Fibroblast of lung (primary cell): Measurements from ENCODE around the gene CHN1. TPM values are rescaled to one million over a fixed set of nuclear protein-coding genes. Genes with fewer than 3 reads are reported as not detected.
A peak's percentile ranks its signal among the peaks of the same experiment; 100 is the strongest.

Experiments used
- DNase-seq, 2 donors: peaks; one replicate each; pipeline versions ENCODE4 v3.0.0 to v3.0.0-alpha.2; 2010; ENCODE audit warnings: low read depth in 2 of 2
- H2AFZ ChIP-seq: 2 replicates; pipeline ENCODE4 v1.5.1; 2012; ENCODE audit warnings: low read length, control low read depth, inconsistent platforms
- H3K27ac ChIP-seq: 2 replicates; pipeline ENCODE4 v1.5.1; 2011; ENCODE audit warnings: low read length, control low read depth; ENCODE audit not compliant: insufficient read depth
- H3K27me3 ChIP-seq: 2 replicates; pipeline ENCODE4 v1.5.1; 2011; ENCODE audit warnings: mild to moderate bottlenecking, low read length; ENCODE audit not compliant: control insufficient read depth, insufficient read depth
- H3K36me3 ChIP-seq: 2 replicates; pipeline ENCODE4 v1.5.1; 2011; ENCODE audit warnings: low read length; ENCODE audit not compliant: control insufficient read depth, insufficient read depth
- H3K4me1 ChIP-seq: 2 replicates; pipeline ENCODE4 v1.5.1; 2011; ENCODE audit warnings: low read length; ENCODE audit not compliant: control insufficient read depth, insufficient read depth; ENCODE audit errors: extremely low read depth
- H3K4me2 ChIP-seq: 2 replicates; pipeline ENCODE4 v1.5.1; 2011; ENCODE audit warnings: low read length, control low read depth; ENCODE audit not compliant: insufficient read depth; ENCODE audit errors: extremely low read depth
- H3K4me3 ChIP-seq, 4 experiments: fragments of 200-600 bp in 1 of 4; sonication (generic) in 1 of 4; replicated peaks in 1 of 4; 2 replicates each; pipeline ENCODE4 v1.5.1; 2011 to 2016; ENCODE audit warnings: low read length in 4 of 4, low read depth in 3 of 4, mild to moderate bottlenecking in 3 of 4, control low read depth in 2 of 4, inconsistent platforms in 1 of 4, mixed read lengths in 1 of 4; ENCODE audit not compliant: insufficient read depth in 1 of 4; ENCODE audit errors: control extremely low read depth in 1 of 4
- H3K79me2 ChIP-seq: 2 replicates; pipeline ENCODE4 v1.5.1; 2012; ENCODE audit warnings: mild to moderate bottlenecking, low read length, inconsistent platforms; ENCODE audit not compliant: control insufficient read depth, insufficient read depth
- H3K9ac ChIP-seq: 2 replicates; pipeline ENCODE4 v1.5.1; 2011; ENCODE audit warnings: mild to moderate bottlenecking, low read length, control low read depth; ENCODE audit not compliant: insufficient read depth
- H3K9me3 ChIP-seq: 2 replicates; pipeline ENCODE4 v1.5.1; 2012; ENCODE audit warnings: low read depth, low read length; ENCODE audit not compliant: control insufficient read depth, insufficient read depth
- H4K20me1 ChIP-seq: 2 replicates; pipeline ENCODE4 v1.5.1; 2011; ENCODE audit warnings: low read length; ENCODE audit not compliant: control insufficient read depth, insufficient read depth; ENCODE audit errors: extremely low read depth
- EZH2 ChIP-seq: IDR thresholded peaks from 2 replicates; pipeline ENCODE4 v1.5.1; 2012; ENCODE audit warnings: low read length, control low read depth, mild to moderate bottlenecking; ENCODE audit errors: missing control alignments
- polyA plus RNA-seq, 2 donors: library from polyadenylated mRNA; depleted of rRNA in 1 of 2; stranded (reverse) in 1 of 2; unstranded in 1 of 2; fragments of >200 nt; gene quantifications; 2 replicates each; pipeline ENCODE4 v1.2.1, GENCODE V29; 2011 to 2012; ENCODE audit warnings: missing spikeins in 1 of 2
- total RNA-seq: library from RNA; depleted of rRNA; stranded (reverse); fragments of >200 nt; gene quantifications from 2 replicates; pipeline ENCODE4 v1.2.1, GENCODE V29; 2014
- TF ChIP-seq, protein P1 (sequence below), 2 donors: IDR thresholded peaks in 1 of 2; conservative IDR thresholded peaks in 1 of 2; 1 replicate in 1 of 2; 2 replicates in 1 of 2; pipeline ENCODE4 v1.5.1; 2011 to 2012; ENCODE audit warnings: low read length in 2 of 2, control low read depth in 1 of 2, inconsistent platforms in 1 of 2, low read depth in 1 of 2, mild to moderate bottlenecking in 1 of 2

The CHN1 gene
- total and polyA plus RNA-seq, 2 donors (not counting 1 experiment from before 2014, with no cell fraction given): 203 to 904 TPM

DNA sequence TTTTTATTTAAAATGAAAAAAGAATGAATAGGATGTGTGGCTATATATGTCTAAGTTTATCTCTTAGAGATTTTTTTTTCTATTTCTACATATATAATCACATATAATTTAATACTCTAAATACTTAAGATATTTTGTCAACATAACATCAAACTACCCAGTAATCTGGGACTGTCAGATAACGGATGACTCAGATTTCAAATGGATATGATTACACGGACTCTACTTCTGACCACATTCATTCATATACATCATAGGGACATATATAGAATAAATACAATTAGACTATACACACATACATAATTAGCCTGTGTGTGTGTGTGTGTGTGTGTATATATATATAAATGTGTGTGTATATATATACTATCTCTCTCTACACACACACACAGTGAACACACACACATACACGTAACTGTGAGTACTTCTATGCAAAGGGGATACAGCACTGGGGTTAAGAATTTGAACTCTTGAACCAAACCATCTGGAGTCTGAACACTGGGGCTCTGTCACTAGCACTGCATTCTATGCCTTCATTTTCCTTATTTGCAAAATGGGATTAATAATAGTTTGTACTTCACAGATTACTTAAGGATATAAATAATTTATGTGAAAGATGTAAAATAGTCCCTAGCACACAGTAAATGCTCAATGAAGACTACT, 59.5 kb downstream of the CHN1 start:
- no peak overlapping the region for H3K4me2 ChIP-seq
- H2AFZ ChIP-seq: no peak overlapping the region
- H3K36me3 ChIP-seq: no peaks in the 10 kb centered on the region
- H4K20me1 ChIP-seq: no peaks in the 10 kb centered on the region
- TF ChIP-seq, protein P1, sequence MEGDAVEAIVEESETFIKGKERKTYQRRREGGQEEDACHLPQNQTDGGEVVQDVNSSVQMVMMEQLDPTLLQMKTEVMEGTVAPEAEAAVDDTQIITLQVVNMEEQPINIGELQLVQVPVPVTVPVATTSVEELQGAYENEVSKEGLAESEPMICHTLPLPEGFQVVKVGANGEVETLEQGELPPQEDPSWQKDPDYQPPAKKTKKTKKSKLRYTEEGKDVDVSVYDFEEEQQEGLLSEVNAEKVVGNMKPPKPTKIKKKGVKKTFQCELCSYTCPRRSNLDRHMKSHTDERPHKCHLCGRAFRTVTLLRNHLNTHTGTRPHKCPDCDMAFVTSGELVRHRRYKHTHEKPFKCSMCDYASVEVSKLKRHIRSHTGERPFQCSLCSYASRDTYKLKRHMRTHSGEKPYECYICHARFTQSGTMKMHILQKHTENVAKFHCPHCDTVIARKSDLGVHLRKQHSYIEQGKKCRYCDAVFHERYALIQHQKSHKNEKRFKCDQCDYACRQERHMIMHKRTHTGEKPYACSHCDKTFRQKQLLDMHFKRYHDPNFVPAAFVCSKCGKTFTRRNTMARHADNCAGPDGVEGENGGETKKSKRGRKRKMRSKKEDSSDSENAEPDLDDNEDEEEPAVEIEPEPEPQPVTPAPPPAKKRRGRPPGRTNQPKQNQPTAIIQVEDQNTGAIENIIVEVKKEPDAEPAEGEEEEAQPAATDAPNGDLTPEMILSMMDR (conservative IDR thresholded peaks at IDR 0.05 in 1 of 2, IDR thresholded peaks at IDR 0.05 in 1 of 2; ENCODE audit: low read depth in 1 of 2, low read length in 2 of 2): no peak
- TF ChIP-seq EZH2: no peak
- H3K27ac ChIP-seq: no peak overlapping the region
- no peaks in the 10 kb centered on the region for H3K79me2 ChIP-seq
- peak in 1 of 2 donors; percentile 30 for DNase-seq
- H3K4me3 ChIP-seq: no peak overlapping the region
- no peak overlapping the region for H3K9ac ChIP-seq
- H3K27me3 ChIP-seq: no peaks in the 10 kb centered on the region
- no peaks in the 10 kb centered on the region for H3K9me3 ChIP-seq
- H3K4me1 ChIP-seq: no peaks in the 10 kb centered on the region

DNA sequence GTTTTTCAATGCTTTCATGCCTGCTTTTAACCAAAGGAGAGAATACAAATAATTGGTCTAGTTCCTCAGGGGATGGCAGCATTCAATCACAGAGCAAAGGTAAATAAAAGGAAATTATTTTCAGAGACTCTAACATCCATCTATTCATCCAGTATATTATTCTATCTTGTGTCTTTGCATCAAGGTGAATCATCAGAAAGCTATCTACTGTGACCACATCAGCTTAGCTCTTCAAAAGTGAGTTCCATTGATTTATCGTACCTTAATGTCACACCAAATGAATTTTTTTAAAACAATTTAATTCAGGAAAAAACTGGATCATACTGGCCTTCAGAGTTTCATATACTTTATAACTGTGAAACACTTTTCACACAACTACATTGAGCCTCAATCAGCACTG, 66.1 kb downstream of the CHN1 start:
- H3K9ac ChIP-seq: no peak overlapping the region

DNA sequence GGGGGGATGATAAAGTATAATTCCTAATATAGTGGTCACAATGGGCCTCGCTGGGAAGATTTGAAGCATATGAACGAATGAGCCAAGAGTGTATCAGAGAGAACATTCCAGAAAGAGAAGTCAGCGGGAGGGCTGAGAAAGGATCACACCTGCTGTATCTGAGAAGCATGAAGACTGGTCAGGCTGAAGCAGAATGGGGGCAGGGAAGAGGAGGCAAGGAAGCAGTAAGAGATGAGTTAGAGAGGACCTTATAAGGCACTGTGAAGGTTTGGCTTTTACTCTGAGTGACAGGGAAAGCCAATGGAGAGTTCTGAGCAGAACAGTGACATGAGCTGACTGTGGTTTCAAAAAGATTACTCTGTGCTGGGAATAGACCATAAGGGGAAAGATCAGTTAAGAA, 73.5 kb downstream of the CHN1 start:
- no peak for TF ChIP-seq EZH2
- TF ChIP-seq, protein P1 (conservative IDR thresholded peaks at IDR 0.05 in 1 of 2, IDR thresholded peaks at IDR 0.05 in 1 of 2; ENCODE audit: low read depth in 1 of 2, low read length in 2 of 2): no peak

More for the DNA sequence above, 66.1 kb downstream of the CHN1 start:
- Histone ChIP-seq H4K20me1 (no peaks in the 10 kb centered on the region), H3K27ac (no peak overlapping the region), H2AFZ (no peak overlapping the region), H3K4me2 (no peak overlapping the region), H3K4me1 (no peaks in the 10 kb centered on the region), H3K9me3 (no peaks in the 10 kb centered on the region), H3K79me2 (no peaks in the 10 kb centered on the region), H3K36me3 (no peaks in the 10 kb centered on the region), H3K27me3 (no peaks in the 10 kb centered on the region), H3K4me3 (no peak overlapping the region)
- DNase-seq: peak; percentile 53 to 87
- TF ChIP-seq, protein P1 (conservative IDR thresholded peaks at IDR 0.05 in 1 of 2, IDR thresholded peaks at IDR 0.05 in 1 of 2; ENCODE audit: low read depth in 1 of 2, low read length in 2 of 2): no peak
- TF ChIP-seq EZH2: no peak

More for the DNA sequence above, 73.5 kb downstream of the CHN1 start:
- peak; percentile 52 to 90 for DNase-seq
- H3K79me2 ChIP-seq: no peaks in the 10 kb centered on the region
- no peak overlapping the region for H3K4me3 ChIP-seq
- no peak overlapping the region for H3K9ac ChIP-seq
- no peak overlapping the region for H3K4me2 ChIP-seq
- H3K27ac ChIP-seq: no peak overlapping the region
- no peak overlapping the region for H2AFZ ChIP-seq
- no peaks in the 10 kb centered on the region for H3K27me3 ChIP-seq
- no peaks in the 10 kb centered on the region for H3K36me3 ChIP-seq
- no peaks in the 10 kb centered on the region for H3K9me3 ChIP-seq
- peaks cover 3% of the 10 kb centered on the region for H3K4me1 ChIP-seq
- H4K20me1 ChIP-seq: no peaks in the 10 kb centered on the region
